A549 (cell line): ENCODE results near the gene ODF2L.

Experiments used
- CBX2 ChIP-seq: fragments of 200-600 bp; sonication (generic); IDR thresholded peaks from 2 replicates; pipeline ENCODE4 v1.6.1; 2016; ENCODE audit warnings: low read depth, mild to moderate bottlenecking, borderline replicate concordance
- CHD2 ChIP-seq: fragments of 150-350 bp; IDR thresholded peaks from 2 replicates; pipeline ENCODE4 v1.6.1; 2014; ENCODE audit warnings: low read length; ENCODE audit not compliant: partially characterized antibody
- CTCF ChIP-seq: fragments of >200 bp; sonication (Bioruptor Twin); formaldehyde crosslinking; IDR thresholded peaks from 3 replicates; pipeline ENCODE4 v1.5.1; 2016
- NFE2L2 ChIP-seq: fragments of 150-350 bp; conservative IDR thresholded peaks from 2 replicates; pipeline ENCODE4 v1.6.1; 2014; ENCODE audit warnings: low read length
- POLR2A ChIP-seq: IDR thresholded peaks from 2 replicates; pipeline ENCODE4 v1.6.1; 2012; ENCODE audit warnings: mild to moderate bottlenecking, low read length
- REST ChIP-seq: fragments of 200-600 bp; sonication (generic); IDR thresholded peaks from 2 replicates; pipeline ENCODE4 v1.6.1; 2016; ENCODE audit warnings: antibody characterized with exemption, mild to moderate bottlenecking, moderate library complexity

GRCh38 chr1:86423873-86424272 is 27.8 kb upstream of the ODF2L start, which contains the start of gene CLCA2:
- TF ChIP-seq CTCF (no peak), CBX2 (no peak), NFE2L2 (no peak), REST (no peak), CHD2 (no peak), POLR2A (no peak)
